K562 (cell line): ENCODE results near the gene OR1N2. TPM values are rescaled to one million over a fixed set of nuclear protein-coding genes. Genes with fewer than 3 reads are reported as not detected.

Experiments used
- ATAC-seq: fragments of 200-7000 bp; cut with Tn5 transposase; 3 replicates; pipeline ENCODE4 v1.9.1; 2020; ENCODE audit warnings: moderate library complexity
- BruUV-seq: library from RNA; stranded (reverse); fragments of 400-500 nt; replicated peaks from 2 replicates; lab custom pipeline; 2021; lab: Mats Ljungman, UMichigan
- CTCF ChIA-PET: fragments of 300-600 bp; formaldehyde crosslinking; extraction: SDS; loops from one replicate; lab custom pipeline; 2021; ENCODE audit warnings: low intra/inter-chr PET ratio; lab: Yijun Ruan, JAX
- POLR2A ChIA-PET: fragments of 300-600, 350-650 bp; sonication (Branson Sonifier 250); formaldehyde crosslinking; extraction: SDS; loops from one replicate; lab custom pipeline; 2021; ENCODE audit warnings: antibody characterized with exemption, inconsistent platforms; lab: Yijun Ruan, JAX
- DNase-seq, 4 experiments: peaks; one replicate each; pipeline versions ENCODE4 v3.0.0 to v3.0.0-alpha.2; 2011 to 2018; ENCODE audit warnings: low spot score in 3 of 4, mixed read lengths in 3 of 4; ENCODE audit errors: extremely low read depth in 1 of 4
- FAIRE-seq: peaks from 2 replicates; lab custom pipeline; 2011; peaks lifted over from hg19 to GRCh38; lab: Jason Lieb, UNC
- H2AFZ ChIP-seq: 2 replicates; pipeline ENCODE4 v1.6.0; 2011; ENCODE audit warnings: low read depth, low read length, control low read depth, inconsistent platforms
- H3K27ac ChIP-seq: fragments of 200-600 bp; 3 replicates; pipeline ENCODE4 v1.8.0; 2011; ENCODE audit warnings: low read depth, mild to moderate bottlenecking, control low read depth, inconsistent platforms, low read length, moderate library complexity, mixed read lengths; ENCODE audit errors: extremely low read depth
- H3K27me3 ChIP-seq, 2 experiments: fragments of 300-600 bp in 1 of 2; 2 replicates in 1 of 2; 3 replicates in 1 of 2; pipeline versions ENCODE4 v1.6.0 to v1.8.0; 2011; ENCODE audit warnings: inconsistent platforms in 2 of 2, low read length in 2 of 2, mild to moderate bottlenecking in 1 of 2, mixed read lengths in 1 of 2, moderate library complexity in 1 of 2; ENCODE audit not compliant: control insufficient read depth in 2 of 2, insufficient read depth in 2 of 2
- H3K36me3 ChIP-seq: fragments of 300-600 bp; 3 replicates; pipeline ENCODE4 v1.8.0; 2011; ENCODE audit warnings: mild to moderate bottlenecking, low read length, inconsistent platforms; ENCODE audit not compliant: control insufficient read depth, insufficient read depth
- H3K4me1 ChIP-seq, 2 experiments: fragments of 200-600 bp in 1 of 2; replicated peaks in 1 of 2; 2 replicates in 1 of 2; 3 replicates in 1 of 2; pipeline versions ENCODE4 v1.5.1 to v1.8.0; 2011; ENCODE audit warnings: inconsistent platforms in 2 of 2, low read length in 2 of 2, mild to moderate bottlenecking in 1 of 2, mixed read lengths in 1 of 2, moderate library complexity in 1 of 2; ENCODE audit not compliant: control insufficient read depth in 2 of 2, insufficient read depth in 2 of 2
- H3K4me2 ChIP-seq: 2 replicates; pipeline ENCODE4 v1.6.1; 2011; ENCODE audit warnings: low read length, control low read depth, inconsistent platforms, mixed read lengths; ENCODE audit not compliant: insufficient read depth
- H3K4me3 ChIP-seq: fragments of 200-600 bp; sonication (generic), shearing (Covaris generic); 2 replicates; pipeline ENCODE4 v1.5.1; 2016; ENCODE audit warnings: control low read depth, inconsistent platforms
- H3K79me2 ChIP-seq: fragments of 200-600 bp; 3 replicates; pipeline ENCODE4 v1.8.0; 2011; ENCODE audit warnings: low read length, inconsistent platforms; ENCODE audit not compliant: control insufficient read depth, insufficient read depth
- H3K9ac ChIP-seq, 2 experiments: 2 replicates each; pipeline versions ENCODE4 v1.6.0 to v1.6.1; 2011; ENCODE audit warnings: low read depth in 2 of 2, low read length in 2 of 2, control low read depth in 1 of 2, inconsistent platforms in 1 of 2, mild to moderate bottlenecking in 1 of 2, mixed read lengths in 1 of 2; ENCODE audit not compliant: insufficient read depth in 1 of 2
- H3K9me1 ChIP-seq: one replicate; pipeline ENCODE4 v1.6.0; 2011; ENCODE audit warnings: inconsistent platforms, mild to moderate bottlenecking, low read length, moderate library complexity; ENCODE audit not compliant: control insufficient read depth, insufficient read depth
- H3K9me3 ChIP-seq: replicated peaks from 2 replicates; pipeline ENCODE4 v1.5.1; 2011; ENCODE audit warnings: low read depth, low read length, inconsistent platforms; ENCODE audit not compliant: control insufficient read depth, insufficient read depth
- H4K20me1 ChIP-seq: replicated peaks from 2 replicates; pipeline ENCODE4 v1.6.1; 2011; ENCODE audit warnings: low read length, inconsistent platforms, mixed read lengths; ENCODE audit not compliant: control insufficient read depth, insufficient read depth
- ETV6 ChIP-seq, 3 experiments: fragments of 150-350 bp in 1 of 3; sonication (generic) in 1 of 3; formaldehyde crosslinking in 1 of 3; IDR thresholded peaks; 2 replicates each; pipeline versions ENCODE4 v1.6.1 to v1.8.0; 2014 to 2022; ENCODE audit warnings: borderline replicate concordance in 2 of 3, low read depth in 2 of 3, antibody characterized with exemption in 1 of 3, low read length in 1 of 3, mild to moderate bottlenecking in 1 of 3, missing genetic modification reagents in 1 of 3
- EZH2 ChIP-seq: IDR thresholded peaks from 2 replicates; pipeline ENCODE4 v1.6.1; 2012; ENCODE audit warnings: low read depth, mild to moderate bottlenecking, inconsistent platforms, low read length, borderline replicate concordance
- HNRNPLL ChIP-seq: fragments of 200-400 bp; formaldehyde crosslinking; IDR thresholded peaks from 2 replicates; pipeline ENCODE4 v1.6.1; 2017; ENCODE audit warnings: low read length, low read depth, mild to moderate bottlenecking; ENCODE audit not compliant: poor library complexity, severe bottlenecking
- MTA2 ChIP-seq: fragments of 450-650 bp; IDR thresholded peaks from 2 replicates; pipeline ENCODE4 v1.6.1; 2016; ENCODE audit warnings: low read depth
- MYNN ChIP-seq, 2 experiments: sonication (generic); formaldehyde crosslinking in 1 of 2; IDR thresholded peaks; 2 replicates each; pipeline versions ENCODE4 v1.5.0 to v1.6.1; 2016 to 2020; ENCODE audit warnings: antibody characterized with exemption in 1 of 2, missing genetic modification reagents in 1 of 2
- NR1H2 ChIP-seq: sonication (generic); formaldehyde crosslinking; IDR thresholded peaks from 2 replicates; pipeline ENCODE4 v1.4.0; 2020; ENCODE audit warnings: mild to moderate bottlenecking, missing genetic modification reagents
- POLR2B ChIP-seq: fragments of 450-650 bp; IDR thresholded peaks from 2 replicates; pipeline ENCODE4 v1.6.1; 2018; ENCODE audit warnings: low read depth; ENCODE audit not compliant: partially characterized antibody
- RB1 ChIP-seq: fragments of 450-650 bp; IDR thresholded peaks from 2 replicates; pipeline ENCODE4 v1.6.1; 2017; ENCODE audit warnings: low read depth, mild to moderate bottlenecking
- RBBP5 ChIP-seq: fragments of 200-600 bp; sonication (generic); IDR thresholded peaks from 2 replicates; pipeline ENCODE4 v1.6.1; 2012; ENCODE audit warnings: borderline replicate concordance, mild to moderate bottlenecking, low read length, control low read depth, inconsistent platforms; ENCODE audit not compliant: insufficient read depth, poor library complexity, severe bottlenecking
- RFX7 ChIP-seq: fragments of 250-450 bp; sonication (Bioruptor Pico); IDR thresholded peaks from 2 replicates; pipeline ENCODE4 v1.5.1; 2021; ENCODE audit warnings: mild to moderate bottlenecking
- SMARCA4 ChIP-seq: fragments of 450-650 bp; IDR thresholded peaks from 2 replicates; pipeline ENCODE4 v1.6.1; 2016
- STAG1 ChIP-seq: sonication (generic); formaldehyde crosslinking; IDR thresholded peaks from 2 replicates; pipeline ENCODE4 v1.5.0; 2020; ENCODE audit warnings: missing genetic modification reagents, borderline replicate concordance
- TCF15 ChIP-seq: fragments of 250-450 bp; sonication (Bioruptor Pico); IDR thresholded peaks from 2 replicates; pipeline ENCODE4 v1.8.0; 2022; ENCODE audit warnings: moderate library complexity, mild to moderate bottlenecking, inconsistent platforms
- THAP12 ChIP-seq: fragments of 250-450 bp; sonication (Bioruptor Pico); IDR thresholded peaks from 2 replicates; pipeline ENCODE4 v1.9.0; 2021; ENCODE audit warnings: mild to moderate bottlenecking, inconsistent platforms
- ZFP30 ChIP-seq: fragments of 250-450 bp; sonication (Bioruptor Pico); IDR thresholded peaks from 2 replicates; pipeline ENCODE4 v1.8.0; 2022; ENCODE audit warnings: moderate library complexity, mild to moderate bottlenecking, inconsistent platforms, borderline replicate concordance
- ZNF143 ChIP-seq: sonication (generic); formaldehyde crosslinking; IDR thresholded peaks from 2 replicates; pipeline ENCODE4 v1.9.0; 2022; ENCODE audit warnings: mild to moderate bottlenecking, missing genetic modification reagents
- ZNF639 ChIP-seq, 2 experiments: fragments of 200-800 bp in 1 of 2; sonication (Bioruptor generic) in 1 of 2; sonication (generic) in 1 of 2; formaldehyde crosslinking in 1 of 2; IDR thresholded peaks in 1 of 2; conservative IDR thresholded peaks in 1 of 2; 2 replicates each; pipeline versions ENCODE4 v1.5.0 to v1.6.1; 2016 to 2020; ENCODE audit warnings: missing compliant biosample characterization in 1 of 2, missing genetic modification characterization in 1 of 2, missing genetic modification reagents in 1 of 2
- ZNF778 ChIP-seq: fragments of 450-650 bp; formaldehyde crosslinking; IDR thresholded peaks from 2 replicates; pipeline ENCODE4 v1.4.0; 2020; ENCODE audit warnings: mild to moderate bottlenecking, moderate library complexity
- WGBS: fragments of 100-300 bp; shearing (Covaris generic); methylation state at CpG from one replicate; pipeline ENCODE4 v1.1.6; 2016; ENCODE audit warnings: low coverage, mixed read lengths; ENCODE audit not compliant: insufficient coverage; ENCODE audit errors: missing lambda C conversion rate; 5-methylcytosine and 5-hydroxymethylcytosine counted together
- in situ Hi-C: fragments of 300-500 bp; cut with MboI; formaldehyde crosslinking; loops from 4 replicates; pipeline ENCODE4 v1.15.0; 2018; ENCODE audit warnings: inconsistent platforms, mixed read lengths
- intact Hi-C: fragments of 100-400 bp; cut with micrococcal nuclease; formaldehyde crosslinking; loops from 2 replicates; pipeline ENCODE4 v1.14.2; 2022
- polyA plus RNA-seq, 8 experiments: library from polyadenylated mRNA; depleted of rRNA in 4 of 8; stranded (reverse) in 5 of 8; unstranded in 3 of 8; fragments of >200 nt; fragmentation: Nextera tagmentation in 2 of 8; fragmentation: Illumina TruSeq in 1 of 8; extraction: Ambion mirVana in 2 of 8; extraction: Trizol in 1 of 8; gene quantifications; 2 replicates each; pipeline versions ENCODE4 v1.2.1 to v1.2.3, GENCODE V29; 2011 to 2014; ENCODE audit warnings: inconsistent platforms in 1 of 8, missing spikeins in 1 of 8
- total RNA-seq, 7 experiments: library from RNA; depleted of rRNA in 6 of 7; stranded (reverse); fragments of >200 nt in 6 of 7; fragmentation: Illumina TruSeq in 2 of 7; extraction: Trizol in 2 of 7; gene quantifications; 2 replicates each; pipeline versions ENCODE4 v1.2.1 to v1.2.3, GENCODE V29; 2011 to 2021; ENCODE audit warnings: low replicate concordance in 1 of 7

OR1N2 gene
- total and polyA plus RNA-seq, 9 of the 15 experiments (the other 6 are each of a cell fraction or from before 2014, with no cell fraction given), result not detected

GRCh38 chr9:122510502-122510901 lies 42.4 kb upstream of the OR1N2 start, which contains the start of gene OR1J2:
OR1J2 (plus strand) TSS chr9:122510802; CDS start chr9:122510802, 0 bp downstream.
- no peak within 1 kb of the TSS for H3K4me2 ChIP-seq
- ChIA-PET CTCF (no interaction called here), POLR2A (no interaction called here)
- H4K20me1 ChIP-seq, result no peaks in the 10 kb centered on the region
- no TSS peak for BruUV-seq
- no peak within 1 kb of the TSS for H3K4me3 ChIP-seq
- ATAC-seq (no peak), DNase-seq (no peak), FAIRE-seq (no peak)
- TF ChIP-seq RB1 (no peak), NR1H2 (CRISPR knock-in tag) (no peak), RBBP5 (no peak), MTA2 (no peak), THAP12 (CRISPR knock-in tag) (no peak), TCF15 (no peak), MYNN (IDR thresholded peaks at IDR 0.05) (no peak), MYNN (CRISPR knock-in tag; IDR thresholded peaks at IDR 0.05) (no peak), ZNF639 (CRISPR knock-in tag; conservative IDR thresholded peaks at IDR 0.05 in 1 of 2, IDR thresholded peaks at IDR 0.05 in 1 of 2) (no peak), HNRNPLL (no peak), ZFP30 (CRISPR knock-in tag) (no peak), ETV6 (IDR thresholded peaks at IDR 0.05; ENCODE audit: borderline replicate concordance in 1 of 2, low read depth in 2 of 2, low read length in 1 of 2) (no peak), ETV6 (CRISPR knock-in tag; IDR thresholded peaks at IDR 0.05; ENCODE audit: borderline replicate concordance) (no peak), ZNF778 (CRISPR knock-in tag) (no peak), POLR2B (no peak), SMARCA4 (no peak), ZNF143 (CRISPR knock-in tag) (no peak), EZH2 (no peak), STAG1 (no peak), RFX7 (CRISPR knock-in tag) (no peak)
- no peaks in the 10 kb centered on the region for H3K79me2 ChIP-seq
- no peak within 1 kb of the TSS for H3K9ac ChIP-seq
- no peaks in the 10 kb centered on the region for H3K9me3 ChIP-seq
- 0% methylated on average over 6 of the region's 6 CpGs for WGBS
- in situ Hi-C loops, result no loop called here
- no peak within 1 kb of the TSS for H2AFZ ChIP-seq
- no peaks in the 10 kb centered on the region for H3K36me3 ChIP-seq
- H3K27me3 ChIP-seq, result peaks cover 5 to 6% of the 10 kb centered on the region in 2 experiments; a peak in 4 of 5 replicates
- no peaks in the 10 kb centered on the region for H3K4me1 ChIP-seq
- H3K9me1 ChIP-seq, result no peaks in the 10 kb centered on the region
- intact Hi-C loops, result no loop called here
- H3K27ac ChIP-seq, result no peak within 1 kb of the TSS
